Neural cell (in vitro differentiated cells): ENCODE measurements around the gene MXD4.

ENCODE experiments used
- EP300 ChIP-seq: fragments of 450-650 bp; conservative IDR thresholded peaks from 2 replicates; pipeline ENCODE4 v1.6.1; 2014; ENCODE audit warnings: antibody characterized with exemption, mild to moderate bottlenecking, moderate library complexity; ENCODE audit not compliant: poor library complexity, severe bottlenecking
- EZH2 ChIP-seq: fragments of 200-600, 300-800 bp; shearing (Covaris generic), sonication (generic); IDR thresholded peaks from 2 replicates; pipeline ENCODE4 v1.6.1; 2014; ENCODE audit warnings: antibody characterized with exemption, low read length, borderline replicate concordance, mild to moderate bottlenecking; ENCODE audit not compliant: insufficient read depth, poor library complexity, severe bottlenecking
- MXI1 ChIP-seq: fragments of 450-650 bp; conservative IDR thresholded peaks from 2 replicates; pipeline ENCODE4 v1.6.1; 2014; ENCODE audit warnings: antibody characterized with exemption, mild to moderate bottlenecking; ENCODE audit not compliant: poor library complexity, severe bottlenecking
- POLR2AphosphoS5 ChIP-seq: IDR thresholded peaks from 2 replicates; pipeline ENCODE4 v1.6.1; 2012
- REST ChIP-seq: IDR thresholded peaks from 2 replicates; pipeline ENCODE4 v1.6.1; 2012; ENCODE audit warnings: borderline replicate concordance
- TF ChIP-seq, protein P1 (sequence below): fragments of 450-650 bp; IDR thresholded peaks from 2 replicates; pipeline ENCODE4 v1.5.1; 2014; ENCODE audit warnings: antibody characterized with exemption, mild to moderate bottlenecking, moderate library complexity; ENCODE audit not compliant: poor library complexity, severe bottlenecking

DNA sequence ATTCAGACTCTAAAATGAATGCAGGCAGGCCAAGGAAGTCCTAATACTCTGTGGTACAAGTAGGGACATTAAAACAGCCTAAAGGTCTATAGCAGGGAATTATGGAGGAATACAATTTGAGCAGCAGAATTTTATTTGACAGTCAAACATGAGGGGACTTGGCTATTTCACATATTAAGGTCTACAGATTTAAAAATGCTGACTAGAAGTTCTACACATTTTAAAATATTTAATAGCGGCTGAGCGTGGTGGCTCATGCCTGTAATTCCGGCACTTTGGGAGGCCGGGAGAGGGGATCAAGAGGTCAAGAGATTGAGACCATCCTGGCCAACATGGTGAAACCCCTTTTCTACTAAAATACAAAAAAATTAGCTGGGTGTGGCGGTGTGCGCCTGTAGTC is 30.8 kb downstream of the MXD4 start:
- no peak for TF ChIP-seq REST
- TF ChIP-seq, protein P1, sequence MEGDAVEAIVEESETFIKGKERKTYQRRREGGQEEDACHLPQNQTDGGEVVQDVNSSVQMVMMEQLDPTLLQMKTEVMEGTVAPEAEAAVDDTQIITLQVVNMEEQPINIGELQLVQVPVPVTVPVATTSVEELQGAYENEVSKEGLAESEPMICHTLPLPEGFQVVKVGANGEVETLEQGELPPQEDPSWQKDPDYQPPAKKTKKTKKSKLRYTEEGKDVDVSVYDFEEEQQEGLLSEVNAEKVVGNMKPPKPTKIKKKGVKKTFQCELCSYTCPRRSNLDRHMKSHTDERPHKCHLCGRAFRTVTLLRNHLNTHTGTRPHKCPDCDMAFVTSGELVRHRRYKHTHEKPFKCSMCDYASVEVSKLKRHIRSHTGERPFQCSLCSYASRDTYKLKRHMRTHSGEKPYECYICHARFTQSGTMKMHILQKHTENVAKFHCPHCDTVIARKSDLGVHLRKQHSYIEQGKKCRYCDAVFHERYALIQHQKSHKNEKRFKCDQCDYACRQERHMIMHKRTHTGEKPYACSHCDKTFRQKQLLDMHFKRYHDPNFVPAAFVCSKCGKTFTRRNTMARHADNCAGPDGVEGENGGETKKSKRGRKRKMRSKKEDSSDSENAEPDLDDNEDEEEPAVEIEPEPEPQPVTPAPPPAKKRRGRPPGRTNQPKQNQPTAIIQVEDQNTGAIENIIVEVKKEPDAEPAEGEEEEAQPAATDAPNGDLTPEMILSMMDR = no peak
- TF ChIP-seq POLR2AphosphoS5 = no peak
- TF ChIP-seq EP300 = no peak
- no peak for TF ChIP-seq EZH2
- no peak for TF ChIP-seq MXI1
